Endothelial cell of umbilical vein (primary cell): Measurements from ENCODE around the gene FMN1. TPM values are rescaled to one million over a fixed set of nuclear protein-coding genes. Genes with fewer than 3 reads are reported as not detected.

ENCODE experiments used
- BruUV-seq: library from RNA; stranded (reverse); fragments of 400-500 nt; replicated peaks from 2 replicates; lab custom pipeline; 2021; lab: Mats Ljungman, UMichigan
- CTCF ChIA-PET: fragments of 300-600, 350-600 bp; sonication (Branson Sonifier 250); formaldehyde crosslinking; loops from one replicate; lab custom pipeline; 2021; ENCODE audit warnings: antibody characterized with exemption, inconsistent platforms; lab: Charles Lee
- POLR2A ChIA-PET: fragments of 300-600, 350-600 bp; sonication (Branson Sonifier 250); formaldehyde crosslinking; loops from one replicate; lab custom pipeline; 2021; ENCODE audit warnings: antibody characterized with exemption, inconsistent platforms; lab: Charles Lee
- DNase-seq: peaks from one replicate; pipeline ENCODE4 v3.0.0-alpha.2; 2011; ENCODE audit warnings: low read depth, low spot score
- FAIRE-seq: peaks from 2 replicates; lab custom pipeline; 2011; peaks lifted over from hg19 to GRCh38; lab: Jason Lieb, UNC
- H2AFZ ChIP-seq: 2 replicates; pipeline ENCODE4 v1.6.0; 2012; ENCODE audit warnings: low read depth, low read length, control low read depth, inconsistent platforms
- H3K27ac ChIP-seq: 2 replicates; pipeline ENCODE4 v1.5.1; 2011; ENCODE audit warnings: low read depth, mild to moderate bottlenecking, control low read depth, low read length, moderate library complexity; ENCODE audit not compliant: insufficient read depth
- H3K27me3 ChIP-seq, 2 experiments: 2 replicates each; pipeline versions ENCODE4 v1.6.0 to v1.6.1; 2011; ENCODE audit warnings: low read length in 2 of 2, mixed read lengths in 1 of 2; ENCODE audit not compliant: control insufficient read depth in 2 of 2, insufficient read depth in 2 of 2
- H3K36me3 ChIP-seq, 2 experiments: 2 replicates in 1 of 2; 3 replicates in 1 of 2; pipeline ENCODE4 v1.5.1; 2011; ENCODE audit warnings: low read length in 2 of 2, mild to moderate bottlenecking in 1 of 2, moderate library complexity in 1 of 2; ENCODE audit not compliant: control insufficient read depth in 2 of 2, insufficient read depth in 2 of 2; ENCODE audit errors: extremely low read depth in 1 of 2
- H3K4me1 ChIP-seq: 3 replicates; pipeline ENCODE4 v1.5.1; 2011; ENCODE audit warnings: mild to moderate bottlenecking, low read length; ENCODE audit not compliant: control insufficient read depth, insufficient read depth; ENCODE audit errors: extremely low read depth
- H3K4me2 ChIP-seq: 2 replicates; pipeline ENCODE4 v1.6.1; 2011; ENCODE audit warnings: low read length, control low read depth, mixed read lengths; ENCODE audit not compliant: insufficient read depth
- H3K4me3 ChIP-seq, 3 experiments: fragments of 200-600 bp in 1 of 3; sonication (generic), shearing (Covaris generic) in 1 of 3; replicated peaks in 1 of 3; 2 replicates each; pipeline ENCODE4 v1.5.1; 2011 to 2016; ENCODE audit warnings: control low read depth in 3 of 3, low read length in 3 of 3, mild to moderate bottlenecking in 2 of 3, inconsistent platforms in 1 of 3, low read depth in 1 of 3, moderate library complexity in 1 of 3; ENCODE audit not compliant: insufficient read depth in 1 of 3
- H3K79me2 ChIP-seq: 2 replicates; pipeline ENCODE4 v1.6.0; 2012; ENCODE audit warnings: low read length, inconsistent platforms; ENCODE audit not compliant: control insufficient read depth, insufficient read depth
- H3K9ac ChIP-seq: replicated peaks from 2 replicates; pipeline ENCODE3; 2011; ENCODE audit warnings: low read length, control low read depth; ENCODE audit not compliant: insufficient read depth; ENCODE audit errors: extremely low read depth
- H3K9me1 ChIP-seq: replicated peaks from 3 replicates; pipeline ENCODE4 v1.6.0; 2011; ENCODE audit warnings: mild to moderate bottlenecking, low read length; ENCODE audit not compliant: control insufficient read depth, insufficient read depth; ENCODE audit errors: extremely low read depth
- H3K9me3 ChIP-seq: replicated peaks from 2 replicates; pipeline ENCODE4 v1.5.1; 2012; ENCODE audit warnings: low read length, inconsistent platforms; ENCODE audit not compliant: control insufficient read depth, insufficient read depth
- H4K20me1 ChIP-seq: replicated peaks from 2 replicates; pipeline ENCODE3; 2011; ENCODE audit warnings: mild to moderate bottlenecking, low read length; ENCODE audit not compliant: control insufficient read depth, insufficient read depth; ENCODE audit errors: extremely low read depth
- CTCF ChIP-seq, 2 donors: IDR thresholded peaks; 1 replicate in 1 of 2; 2 replicates in 1 of 2; pipeline ENCODE4 v1.5.1; 2011; ENCODE audit warnings: low read length in 2 of 2, mild to moderate bottlenecking in 2 of 2, moderate library complexity in 2 of 2, control low read depth in 1 of 2, inconsistent platforms in 1 of 2, low read depth in 1 of 2; ENCODE audit not compliant: insufficient read depth in 1 of 2; ENCODE audit errors: extremely low read depth in 1 of 2
- EZH2 ChIP-seq: IDR thresholded peaks from 2 replicates; pipeline ENCODE4 v1.6.1; 2012; ENCODE audit warnings: borderline replicate concordance, low read depth, mild to moderate bottlenecking, moderate library complexity, low read length, inconsistent platforms; ENCODE audit not compliant: severe bottlenecking
- FOS ChIP-seq: IDR thresholded peaks from 2 replicates; pipeline ENCODE4 v1.6.1; 2011; ENCODE audit warnings: mild to moderate bottlenecking, low read length, moderate library complexity, borderline replicate concordance; ENCODE audit not compliant: insufficient read depth
- JUN ChIP-seq: IDR thresholded peaks from 2 replicates; pipeline ENCODE4 v1.6.1; 2011; ENCODE audit warnings: borderline replicate concordance, low read depth; ENCODE audit not compliant: insufficient read length, insufficient read depth
- MYC ChIP-seq: IDR thresholded peaks from one replicate; pipeline ENCODE4 v1.6.1; 2011; ENCODE audit warnings: mild to moderate bottlenecking, low read depth, low read length
- POLR2A ChIP-seq: IDR thresholded peaks from 2 replicates; pipeline ENCODE4 v1.6.1; 2012; ENCODE audit warnings: low read depth, mild to moderate bottlenecking, control low read depth, low read length
- POLR2AphosphoS5 ChIP-seq: IDR thresholded peaks from 2 replicates; pipeline ENCODE4 v1.6.1; 2012; ENCODE audit warnings: low read depth, mild to moderate bottlenecking, control low read depth, low read length, moderate library complexity; ENCODE audit not compliant: insufficient read depth
- dilution Hi-C: fragments of 300-500 bp; cut with MboI; formaldehyde crosslinking; loops from one replicate; pipeline ENCODE4 v1.15.0; 2019; ENCODE audit warnings: low sequenced_read_pairs; ENCODE audit not compliant: extremely low pct_ligation_motif_present
- intact Hi-C: fragments of 100-400 bp; cut with micrococcal nuclease; formaldehyde crosslinking; loops from one replicate; pipeline ENCODE4 v1.10.0; 2022
- polyA plus RNA-seq, 4 experiments: library from polyadenylated mRNA; depleted of rRNA in 3 of 4; stranded (reverse) in 3 of 4; unstranded in 1 of 4; fragments of >200 nt; gene quantifications; 2 replicates each; pipeline versions ENCODE4 v1.2.1 to v1.2.3, GENCODE V29; 2011 to 2012; ENCODE audit warnings: missing spikeins in 1 of 4
- total RNA-seq: library from RNA; stranded (reverse); gene quantifications from 2 replicates; pipeline ENCODE4 v1.2.3, GENCODE V29; 2021

The FMN1 gene
- total and polyA plus RNA-seq, 2 donors (not counting 3 experiments of a cell fraction or from before 2014, with no cell fraction given), result 0.01 to 0.29 TPM

GRCh38 chr15:32765236-32765635 is 429.3 kb downstream of the FMN1 start:
- Histone ChIP-seq H3K4me1 (no peaks in the 10 kb centered on the region), H3K79me2 (no peaks in the 10 kb centered on the region), H3K9me3 (no peaks in the 10 kb centered on the region), H3K4me2 (no peak overlapping the region), H4K20me1 (no peaks in the 10 kb centered on the region), H3K27me3 (peaks cover 2 to 22% of the 10 kb centered on the region in 2 experiments), H3K9me1 (no peaks in the 10 kb centered on the region), H3K27ac (no peak overlapping the region), H2AFZ (no peak overlapping the region), H3K4me3 (no peak overlapping the region), H3K36me3 (no peaks in the 10 kb centered on the region), H3K9ac (no peak overlapping the region)
- no peak for DNase-seq
- ChIA-PET CTCF (interaction anchor here (0.6 to 1.4 kb wide), 2 partner anchors 17 to 257 kb away, joined by 3 to 5 read pairs; no protein-coding TSS in a partner anchor), POLR2A (no interaction called here)
- TF ChIP-seq POLR2AphosphoS5, result no peak
- TF ChIP-seq MYC, result no peak
- no peak for TF ChIP-seq CTCF (IDR thresholded peaks at IDR 0.05; ENCODE audit: extremely low read depth in 1 of 2, insufficient read depth in 1 of 2, low read depth in 1 of 2, low read length in 2 of 2)
- intact Hi-C loops, result no loop called here
- no peak for FAIRE-seq
- BruUV-seq, result no TSS peak
- dilution Hi-C loops, result no loop called here

DNA sequence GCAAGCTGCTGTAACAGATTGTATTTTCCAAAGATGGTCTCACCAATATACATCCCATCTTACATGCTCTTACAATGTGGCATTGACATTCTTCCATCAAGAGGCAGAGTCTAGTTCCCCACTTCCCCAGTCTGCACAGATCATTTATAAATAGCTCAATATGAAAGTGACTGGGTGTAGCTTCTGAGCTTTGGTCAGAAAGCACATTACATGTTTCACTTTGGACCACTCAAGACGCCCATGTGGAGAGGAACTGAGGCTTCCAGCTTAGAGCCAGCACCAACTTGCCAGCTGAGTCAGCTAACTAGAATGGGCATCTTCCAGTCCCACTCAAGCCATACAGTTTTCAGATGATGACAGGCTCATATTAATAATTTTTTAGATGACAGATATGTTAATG is 431.2 kb downstream of the FMN1 start:
- TF ChIP-seq CTCF (IDR thresholded peaks at IDR 0.05; ENCODE audit: extremely low read depth in 1 of 2, insufficient read depth in 1 of 2, low read depth in 1 of 2, low read length in 2 of 2) (no peak), POLR2A (no peak), EZH2 (no peak), MYC (no peak), JUN (no peak), FOS (no peak), POLR2AphosphoS5 (no peak)
- no peak for FAIRE-seq
- Histone ChIP-seq H3K9me1 (no peaks in the 10 kb centered on the region), H3K4me3 (no peak overlapping the region), H4K20me1 (no peaks in the 10 kb centered on the region), H3K27me3 (peaks cover 2 to 24% of the 10 kb centered on the region in 2 experiments), H3K4me2 (no peak overlapping the region), H3K9me3 (no peaks in the 10 kb centered on the region), H3K36me3 (no peaks in the 10 kb centered on the region), H3K9ac (no peak overlapping the region), H3K27ac (no peak overlapping the region), H3K4me1 (no peaks in the 10 kb centered on the region), H2AFZ (no peak overlapping the region), H3K79me2 (no peaks in the 10 kb centered on the region)
- no peak for DNase-seq
- dilution Hi-C loops (no loop called here), intact Hi-C loops (no loop called here)
- POLR2A ChIA-PET, result no interaction called here
- no TSS peak for BruUV-seq
- CTCF ChIA-PET, result interaction anchor here (1.1 to 1.2 kb wide), 2 partner anchors 9 to 173 kb away, joined by 4 read pairs; no protein-coding TSS in a partner anchor
